HG02642 (cell line): ENCODE measurements around the gene STEAP3.
A peak's percentile ranks its signal among the peaks of the same experiment; 100 is the strongest.

Experiments
- ATAC-seq: cut with Tn5 transposase; IDR thresholded peaks from one replicate; pipeline ENCODE4 v1.9.1; 2021; ENCODE audit warnings: mild to moderate bottlenecking; ENCODE audit not compliant: unreplicated experiment, poor library complexity

STEAP3 gene

DNA sequence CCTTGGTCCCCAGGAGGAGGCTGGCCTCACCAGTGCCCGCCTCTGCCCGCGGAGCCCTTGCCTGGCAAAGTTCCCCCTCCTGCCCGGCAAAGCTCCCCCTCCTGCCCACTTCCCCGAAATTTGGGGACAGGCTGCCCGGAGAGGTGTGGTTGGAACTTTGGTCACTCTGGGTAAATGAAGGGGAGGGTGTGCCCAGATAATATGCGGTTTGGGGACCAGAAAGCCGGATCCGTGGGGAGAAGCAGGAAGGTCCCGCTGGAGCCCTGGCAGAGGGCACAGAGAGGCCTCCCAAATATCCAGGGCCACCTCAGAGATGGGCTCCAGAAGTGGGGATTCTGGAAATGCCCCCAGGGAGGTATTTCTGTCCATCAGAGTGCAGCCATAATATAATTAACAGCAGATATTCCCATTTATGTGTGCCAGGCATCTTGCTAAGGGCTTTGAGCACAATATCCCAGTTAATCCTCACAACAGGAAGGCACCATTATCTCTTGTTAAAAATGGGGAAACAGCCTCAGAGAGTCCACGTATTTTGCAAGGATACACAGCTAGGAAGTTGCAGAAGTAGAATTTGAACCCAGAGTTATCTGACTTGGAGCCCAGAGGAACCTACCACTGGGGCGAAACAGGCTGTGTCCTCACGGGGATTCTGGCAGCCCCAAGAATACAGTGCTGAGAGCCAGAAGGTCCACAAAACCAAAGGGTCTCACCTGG lies 914 bp downstream of the STEAP3 start:
- no peak for ATAC-seq

DNA sequence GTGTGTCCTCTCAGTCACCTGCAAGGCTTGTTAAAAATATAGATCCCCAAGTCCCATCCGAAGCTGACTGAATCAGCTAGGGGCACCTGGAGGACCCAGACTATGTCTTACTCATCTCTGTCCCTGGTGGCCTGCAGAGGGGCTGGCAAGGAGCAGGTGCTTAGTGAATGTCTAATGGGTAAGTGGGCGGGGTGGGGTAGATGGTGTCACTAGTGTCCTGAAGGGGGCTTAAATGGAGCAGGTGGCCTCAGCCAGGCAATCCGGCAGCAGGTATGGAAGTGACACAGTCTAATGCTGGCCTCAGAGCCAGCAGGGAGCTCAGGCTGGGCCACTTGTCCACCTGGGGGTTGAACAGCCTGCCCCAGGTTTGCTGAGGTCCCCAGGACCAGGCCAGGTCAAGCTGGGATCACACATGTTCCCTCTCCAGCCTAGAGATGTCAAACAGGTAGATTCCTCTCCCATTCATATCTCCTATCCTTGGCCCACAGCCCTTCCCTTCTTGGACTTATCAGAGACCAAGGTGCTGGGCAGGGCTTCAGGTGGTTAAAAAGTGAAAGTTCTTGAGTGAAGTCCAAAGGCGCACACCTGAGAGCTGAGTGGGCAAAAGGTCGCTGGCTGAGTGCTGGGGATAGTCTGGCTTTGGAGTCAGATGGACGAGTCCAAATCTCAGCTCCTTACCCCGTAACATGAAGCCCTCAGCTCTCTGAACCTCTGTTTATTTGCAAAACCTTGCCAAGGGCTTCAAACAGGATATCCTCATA lies 1.7 kb downstream of the STEAP3 start:
- no peak for ATAC-seq

DNA sequence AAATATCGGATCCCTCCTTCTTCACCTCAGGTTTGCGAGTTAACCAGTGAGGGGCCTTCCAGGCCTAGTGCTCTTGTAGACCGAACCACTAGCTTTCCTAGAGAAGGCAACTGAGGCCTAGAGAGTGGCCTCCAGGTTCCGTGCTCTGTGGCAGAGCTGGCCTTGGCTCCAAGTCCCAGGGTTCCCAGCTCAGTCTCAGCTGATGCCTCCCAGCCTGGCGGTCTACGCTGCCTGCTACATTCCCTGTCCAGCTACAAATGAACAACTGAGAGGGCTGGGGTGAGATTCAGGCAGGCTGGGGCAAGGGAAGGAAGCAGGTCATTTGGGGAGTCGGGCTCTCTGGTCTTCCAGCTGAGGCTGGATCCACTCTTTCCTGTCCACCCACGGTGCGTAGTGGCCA lies 2.3 kb downstream of the STEAP3 start:
- ATAC-seq = no peak

DNA sequence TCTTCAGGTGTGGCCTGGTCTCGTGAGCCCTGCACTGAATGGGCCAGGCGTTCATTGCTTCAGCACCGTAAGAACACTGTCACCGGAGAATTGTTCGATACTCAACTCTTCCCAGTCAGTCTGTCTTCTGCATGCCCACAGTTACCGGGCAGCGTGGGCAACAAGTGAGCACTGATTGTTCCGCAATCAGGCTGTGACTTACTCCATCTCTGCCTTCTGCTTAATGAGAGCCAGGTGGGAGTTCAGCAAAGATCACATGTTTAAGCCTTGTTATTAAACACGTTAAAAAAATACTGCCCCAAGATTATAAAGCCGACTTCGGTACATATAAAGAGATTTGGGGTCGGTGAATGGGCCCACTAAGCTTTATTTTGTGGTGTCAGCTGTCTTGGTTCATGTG lies 3.7 kb downstream of the STEAP3 start:
- no peak for ATAC-seq

DNA sequence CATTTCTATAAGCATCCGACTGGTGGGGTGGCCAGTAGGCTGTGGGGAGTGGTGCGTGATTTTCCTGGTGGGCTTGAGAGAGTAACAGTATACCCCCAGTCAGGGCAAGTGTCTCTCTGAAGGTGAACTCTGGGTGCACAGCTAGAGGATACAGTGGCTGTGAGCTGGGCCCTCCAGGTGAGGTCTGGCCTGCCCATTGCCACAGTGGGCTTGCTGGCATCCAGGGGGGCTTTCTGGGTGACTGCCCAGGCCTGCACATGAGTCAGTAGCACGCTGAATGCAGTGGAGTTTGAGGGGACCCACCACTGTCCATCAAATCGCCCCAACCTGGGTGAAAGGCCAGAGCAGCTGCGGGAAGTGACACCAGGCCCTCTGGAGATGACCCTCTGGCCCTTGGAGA lies 4.5 kb downstream of the STEAP3 start:
- ATAC-seq = no peak

DNA sequence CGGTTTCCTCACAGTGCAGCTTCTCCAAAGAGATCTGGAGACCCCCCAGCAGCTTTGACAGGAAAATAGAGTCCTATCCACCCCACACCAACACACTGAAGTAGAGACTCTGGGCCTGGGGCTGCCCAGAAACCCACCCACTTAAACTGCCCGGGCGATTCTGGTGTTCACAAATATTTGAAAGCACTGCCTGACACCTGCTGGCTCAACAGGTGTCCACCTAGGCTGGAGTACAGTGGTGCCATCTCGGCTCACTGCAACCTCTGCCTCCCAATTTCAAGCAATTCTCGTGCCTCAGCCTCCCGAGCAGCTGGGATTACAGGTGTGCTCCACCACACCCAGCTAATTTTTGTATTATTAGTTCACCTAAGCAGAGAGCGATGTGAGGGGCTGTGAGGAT lies 5.3 kb downstream of the STEAP3 start:
- ATAC-seq = no peak

DNA sequence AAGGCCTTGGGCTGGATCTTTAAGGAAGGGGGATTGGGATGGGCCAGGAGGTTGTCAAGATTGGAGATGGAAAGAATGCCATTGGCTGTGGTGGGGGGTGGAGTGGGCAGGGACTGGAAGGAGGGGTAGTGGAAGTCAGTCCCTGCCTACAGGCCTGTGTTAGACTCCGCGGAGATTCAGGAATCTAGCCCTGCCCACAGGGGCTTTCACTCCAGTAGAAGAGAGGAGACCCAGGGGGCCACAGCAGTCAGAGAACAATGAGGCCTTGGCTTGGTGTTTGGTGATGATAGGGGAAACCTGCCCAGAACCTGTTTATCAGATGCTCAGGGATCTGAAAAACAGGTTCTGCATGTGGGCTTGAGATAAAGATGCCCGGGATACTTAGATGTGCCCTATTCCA lies 6.1 kb downstream of the STEAP3 start:
- no peak for ATAC-seq

DNA sequence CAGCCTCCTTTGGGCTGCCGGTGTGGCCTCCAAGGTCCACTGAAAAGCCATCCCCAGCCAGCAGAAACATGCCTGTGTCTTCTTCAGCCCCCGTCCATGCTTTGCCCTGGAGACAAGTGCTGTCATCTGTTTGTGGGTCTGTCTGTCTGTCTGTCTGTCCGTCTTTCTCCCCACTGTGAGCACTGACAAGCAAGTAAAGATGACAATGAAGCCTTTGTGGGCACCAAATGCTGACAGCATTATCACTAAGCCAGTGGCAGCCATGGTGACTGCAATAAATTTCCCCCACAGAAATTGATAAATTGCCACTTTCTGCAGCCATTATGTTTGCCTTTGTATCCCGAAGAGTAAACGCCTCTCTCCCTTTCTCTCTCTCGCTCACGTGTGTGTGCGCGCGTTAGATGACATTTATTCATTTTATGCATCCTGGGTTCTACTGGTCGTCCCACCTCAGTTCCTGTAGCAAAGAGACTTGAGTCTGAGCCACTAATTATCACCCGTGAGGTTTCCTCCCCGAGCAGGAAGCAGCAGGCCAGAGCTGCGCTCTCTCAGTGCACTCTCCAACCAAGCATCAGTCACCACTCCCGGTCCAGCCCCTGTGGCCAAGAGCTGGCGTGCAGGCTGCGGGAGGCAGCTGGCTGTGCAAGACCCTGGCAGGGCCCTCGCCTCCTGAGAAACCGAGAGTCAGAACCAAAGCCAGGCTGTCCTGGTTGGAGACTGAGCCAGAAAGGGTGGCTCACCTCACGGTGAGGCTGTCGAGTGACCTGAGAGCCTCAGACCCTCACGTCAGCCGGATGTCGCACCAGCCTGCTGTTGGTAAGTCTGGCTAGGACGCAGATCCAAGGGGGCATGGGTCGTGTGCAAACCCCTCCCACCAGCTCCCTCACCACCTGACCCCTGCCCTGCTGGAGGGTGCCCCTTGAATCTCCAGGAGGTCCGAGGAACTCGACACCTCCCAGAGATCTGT lies 6.9 kb downstream of the STEAP3 start:
- no peak for ATAC-seq

DNA sequence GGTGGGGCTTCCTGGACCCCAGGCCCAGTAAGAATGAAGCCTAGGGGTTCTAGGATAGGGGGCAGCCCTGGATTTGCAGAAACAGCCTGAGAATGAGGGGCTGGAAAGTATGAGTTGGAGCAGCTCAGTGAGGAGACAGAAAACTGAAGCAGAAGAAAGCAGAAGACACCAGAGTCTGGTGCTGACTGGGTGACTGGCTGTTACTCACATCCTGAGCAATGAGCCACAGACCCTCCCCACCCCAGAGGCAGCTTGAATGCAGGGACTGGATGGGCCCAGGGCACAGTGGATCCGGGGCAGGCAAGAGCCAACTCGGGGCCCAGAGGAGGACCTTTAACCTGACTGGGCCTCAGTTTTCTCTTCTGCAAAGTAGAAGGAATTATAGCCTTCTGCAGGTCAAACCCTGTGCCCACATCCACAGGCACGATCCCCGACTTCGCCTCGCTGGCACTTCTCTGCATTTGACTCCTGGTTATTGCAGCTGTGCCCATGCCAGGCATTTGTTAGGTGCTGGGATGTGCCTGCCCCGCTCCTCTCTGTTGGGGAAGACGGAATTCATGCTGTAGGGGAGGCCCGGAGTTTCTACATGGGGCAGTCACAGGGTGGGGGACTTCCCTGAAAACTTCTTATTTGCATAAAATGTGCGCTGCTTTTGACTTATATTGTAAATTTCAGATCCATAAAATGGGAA lies 8.5 kb downstream of the STEAP3 start:
- ATAC-seq = peak; percentile 54

DNA sequence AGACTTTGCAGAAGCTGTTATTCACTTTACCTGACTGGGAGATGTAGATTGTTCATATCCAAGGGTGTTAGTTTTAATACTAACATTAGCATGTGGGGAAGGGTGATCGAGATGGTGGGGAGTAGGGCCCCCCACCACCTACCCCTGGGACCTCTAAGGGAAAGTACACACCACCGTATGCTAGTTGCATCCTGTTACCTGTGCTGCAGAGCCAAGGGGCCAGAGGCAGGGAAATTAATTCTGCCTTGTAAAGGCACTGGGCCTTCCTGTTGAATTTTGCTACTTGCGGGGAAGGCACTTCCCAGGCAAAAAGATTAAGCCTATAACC lies 9.0 kb downstream of the STEAP3 start:
- peak; percentile 45 for ATAC-seq

DNA sequence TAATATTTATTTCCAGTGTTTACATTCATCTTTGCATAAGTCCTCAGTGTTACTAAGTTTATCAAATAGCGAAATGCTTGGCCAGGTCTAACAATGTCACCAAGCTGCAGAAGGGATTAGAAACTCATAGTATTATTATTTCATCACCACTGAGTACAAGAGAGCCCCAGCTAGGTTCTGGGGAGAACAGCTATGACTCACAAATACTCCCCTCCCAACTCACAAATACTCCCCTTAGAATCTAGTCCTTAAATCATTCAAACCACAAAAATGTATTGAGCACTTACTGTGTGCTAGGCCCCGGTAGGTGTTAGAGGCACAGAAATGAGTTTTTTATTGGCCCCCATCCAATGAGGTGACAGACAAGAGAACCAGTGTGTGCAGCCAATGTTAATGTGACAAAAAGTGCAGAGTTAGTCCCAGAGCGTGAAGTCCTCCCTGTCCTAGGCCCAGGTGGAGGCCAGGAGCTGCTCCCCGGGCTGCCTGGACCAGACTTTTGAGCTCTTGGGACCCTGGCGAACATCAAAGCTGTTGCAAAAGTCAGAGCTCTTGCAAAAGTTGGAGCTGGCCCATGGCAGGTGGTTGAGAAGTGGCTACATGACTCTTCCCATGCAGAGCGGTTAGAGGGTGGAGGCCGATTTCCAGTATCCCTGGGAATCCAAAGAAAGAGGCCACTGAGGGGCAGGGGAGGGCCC lies 9.8 kb downstream of the STEAP3 start:
- ATAC-seq = peak; percentile 50

DNA sequence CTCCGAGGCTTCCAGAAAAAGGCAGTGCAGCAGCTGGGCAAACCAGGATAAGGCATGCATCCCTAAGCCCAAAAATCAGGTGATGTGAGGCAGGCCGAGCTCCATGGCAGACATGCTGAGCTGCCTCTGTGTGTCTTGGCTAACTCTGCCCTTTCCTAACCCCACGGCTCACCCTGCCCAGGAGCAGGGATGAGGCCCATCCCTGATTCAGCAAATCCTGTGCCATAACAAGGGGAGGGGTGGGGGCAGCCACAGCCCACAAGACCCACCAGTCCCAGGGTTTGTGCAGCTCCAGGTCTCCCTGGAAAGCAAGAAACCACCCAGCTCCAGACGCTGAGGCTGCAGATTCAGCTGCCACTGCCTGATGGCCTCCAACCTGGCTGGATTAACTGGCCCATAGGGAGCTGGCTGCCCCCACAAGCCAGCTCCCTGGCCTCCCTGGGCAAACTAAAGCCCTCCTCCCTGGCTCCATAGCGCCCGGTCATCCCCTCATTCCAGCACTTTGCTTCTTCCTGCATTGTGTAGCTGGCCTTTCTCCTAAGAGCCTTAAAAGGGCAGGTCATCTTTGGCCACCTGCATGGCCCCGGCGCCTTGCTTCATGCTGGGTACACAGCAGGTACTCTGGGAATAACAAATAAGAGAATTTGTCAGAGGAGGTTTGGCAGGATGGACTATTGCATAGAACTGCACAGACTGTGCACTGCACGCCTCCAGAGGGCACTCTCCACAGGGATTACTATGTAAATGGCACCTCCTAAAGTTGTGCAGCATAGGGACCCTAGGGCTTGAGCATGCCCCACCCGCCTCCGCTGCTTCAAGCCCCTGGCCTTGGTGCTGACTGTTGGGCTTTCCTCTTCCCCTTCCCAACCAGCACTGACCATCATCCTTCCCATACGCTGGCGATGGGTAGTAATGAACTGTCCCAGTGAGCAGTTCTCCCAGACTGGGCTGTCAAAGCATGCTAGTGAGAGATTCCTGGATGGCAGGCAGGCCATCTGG lies 10.7 kb downstream of the STEAP3 start:
- no peak for ATAC-seq

DNA sequence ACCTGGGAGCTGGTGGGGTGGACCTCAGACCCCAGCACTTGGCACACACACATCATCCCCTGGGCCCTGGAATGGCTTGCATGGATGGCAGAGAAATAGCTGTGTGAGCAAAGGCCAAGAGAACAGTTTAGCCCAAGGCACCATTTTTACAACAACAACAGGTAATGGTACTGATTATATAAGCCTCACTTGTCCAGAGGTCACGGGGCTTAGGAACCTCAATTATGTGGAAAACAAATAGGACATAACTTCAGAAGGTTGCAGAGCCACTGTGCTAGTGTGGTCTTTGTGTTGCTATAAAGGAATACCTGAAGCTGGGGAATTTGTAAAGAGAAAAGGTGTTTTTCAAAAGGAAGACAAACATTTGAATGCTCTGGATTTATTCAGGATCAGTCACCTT lies 13.2 kb downstream of the STEAP3 start:
- no peak for ATAC-seq

DNA sequence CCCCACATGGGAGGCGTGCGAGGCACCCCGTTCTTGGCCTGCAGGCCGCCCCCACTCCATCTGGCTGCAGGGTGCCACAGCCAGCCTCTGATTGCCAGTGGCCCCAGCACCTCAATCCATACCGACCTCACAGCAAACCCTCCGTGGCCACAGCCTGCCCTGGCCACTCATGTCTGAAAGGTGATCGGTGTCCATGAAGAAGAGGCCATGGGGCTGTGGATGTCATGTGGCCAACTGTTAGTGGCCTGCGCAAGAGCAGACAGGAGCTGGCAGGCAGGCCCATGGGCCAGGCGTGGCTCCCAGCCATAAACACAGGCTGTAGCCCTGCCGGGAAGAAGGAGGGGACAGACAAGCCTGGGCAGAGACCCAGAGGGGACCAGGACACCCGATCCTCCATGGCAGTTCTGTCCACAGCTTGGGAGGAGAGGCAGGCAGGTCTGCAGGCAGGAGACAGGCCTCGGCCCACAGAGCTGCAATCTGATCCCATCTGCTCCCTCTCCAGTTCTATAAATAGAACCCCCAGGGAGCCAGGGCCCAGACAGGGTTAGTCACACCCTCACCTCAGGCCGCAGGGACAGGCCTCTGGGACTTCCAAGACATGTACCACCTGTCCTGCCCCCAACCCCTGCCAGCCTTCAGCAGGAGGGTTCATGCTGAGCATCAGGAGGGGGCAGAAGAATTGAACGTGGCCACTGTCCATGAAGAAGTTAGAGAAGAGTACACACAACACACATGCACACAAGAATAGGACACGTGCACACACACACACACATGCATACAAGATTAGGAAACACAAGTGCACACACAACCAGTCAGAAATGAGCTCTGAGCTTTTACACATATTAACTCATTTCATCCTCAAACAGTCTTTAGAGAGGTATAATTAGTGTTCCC lies 16.9 kb downstream of the STEAP3 start:
- no peak for ATAC-seq

DNA sequence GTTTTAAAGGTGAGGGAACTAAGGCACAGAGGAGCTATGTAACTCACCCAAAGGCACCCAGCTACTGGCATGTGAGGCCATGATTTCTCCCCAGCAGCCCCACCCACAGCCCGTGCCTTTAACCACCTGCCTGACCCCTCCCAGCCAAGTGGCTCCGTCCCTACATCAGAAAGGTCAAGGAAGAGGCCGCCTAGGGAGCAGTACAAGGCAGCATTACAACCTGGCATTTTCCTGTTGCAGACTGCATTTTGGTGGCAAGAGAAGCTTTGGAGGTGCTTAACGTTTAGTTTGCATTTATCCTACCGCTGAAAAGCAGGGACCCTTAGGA lies 17.5 kb downstream of the STEAP3 start:
- ATAC-seq = no peak

DNA sequence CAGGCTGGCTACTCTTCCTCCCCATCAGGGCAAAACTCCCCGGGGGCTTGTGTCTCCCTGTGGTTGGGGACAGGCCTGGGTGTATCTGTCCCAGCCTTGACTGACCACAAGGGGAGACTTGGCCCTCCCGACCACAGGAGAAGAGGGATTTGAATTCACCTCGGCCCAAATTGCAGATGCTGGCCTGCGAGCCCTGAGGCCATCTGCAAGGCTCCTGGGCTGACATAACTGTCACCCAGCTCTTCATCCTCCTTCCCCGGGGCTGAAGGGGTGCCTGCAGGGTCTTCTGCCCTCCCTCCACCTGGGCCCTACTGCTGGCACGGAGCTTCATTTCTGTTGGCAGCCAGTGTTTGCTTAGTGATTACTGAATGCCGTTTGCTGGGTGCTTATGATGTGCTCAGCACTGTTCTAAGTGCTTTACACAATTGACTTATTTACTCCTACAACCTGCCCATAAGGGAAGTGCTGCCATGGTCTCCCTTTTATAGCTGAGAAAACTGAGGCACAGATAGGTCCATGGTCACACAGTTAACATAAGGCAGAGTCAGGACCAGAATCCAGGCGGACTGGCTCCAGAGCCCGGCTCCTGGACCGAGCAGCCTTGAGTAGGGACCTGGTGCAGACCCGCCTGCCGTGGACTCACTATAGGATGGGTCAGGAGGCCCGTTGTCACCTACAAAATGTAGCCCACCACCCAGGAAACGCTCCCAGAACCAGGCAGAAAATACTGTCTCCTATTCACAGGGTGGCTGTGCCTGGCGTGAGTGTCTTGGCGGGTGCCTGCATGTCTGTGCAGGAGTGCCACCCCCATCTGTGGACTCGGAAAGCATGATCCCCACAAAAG lies 18.9 kb downstream of the STEAP3 start:
- ATAC-seq = no peak

DNA sequence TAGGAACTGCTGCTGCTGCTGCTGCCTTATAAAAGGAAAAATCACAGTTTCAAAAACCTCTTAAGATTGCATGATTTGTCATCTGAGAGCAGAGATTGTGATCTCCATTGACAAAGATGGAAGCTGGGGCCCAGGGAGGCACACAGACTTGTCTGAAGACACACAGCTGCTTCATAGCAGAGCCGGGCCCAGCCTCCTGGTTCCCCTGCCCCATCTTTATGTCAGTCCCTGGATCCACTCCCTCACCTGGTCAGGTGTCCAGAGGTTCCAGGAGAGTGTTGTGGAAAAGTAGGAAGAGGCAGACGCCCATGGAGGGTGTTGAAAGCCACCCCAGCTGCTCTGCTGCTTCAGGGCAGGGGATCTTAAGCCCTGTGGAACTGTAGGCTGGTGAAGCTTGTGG lies 20.0 kb downstream of the STEAP3 start:
- no peak for ATAC-seq
